ENCODE data around the gene LAX1. TPM values are rescaled to one million over a fixed set of nuclear protein-coding genes. Genes with fewer than 3 reads are reported as not detected.

The LAX1 gene
- total and polyA plus RNA-seq, 4 donors, result 0.26 to 2.4 (median 0.79) TPM

- ATAC-seq (ENCODE audit: insufficient read depth, low FRiP score), result peak; percentile 98
- H3K4me1 ChIP-seq (ENCODE audit: control insufficient read depth in 5 of 5, insufficient read depth in 5 of 5, low read length in 5 of 5), result peaks cover 0 to 36% (median 22%) of the 10 kb centered on the region in 5 donors
- no peaks in the 10 kb centered on the region for H3K27me3 ChIP-seq (ENCODE audit: control insufficient read depth in 3 of 3, insufficient read depth in 3 of 3, low read length in 2 of 3)
- H3K9ac ChIP-seq (ENCODE audit: insufficient read depth in 1 of 2, low read length in 2 of 2), result peak within 1 kb of the TSS; percentile 75 to 98
- DNase-seq, result peak; percentile 99 to 100 (median 99)
- H3K4me3 ChIP-seq, result peak within 1 kb of the TSS; percentile 81
- H3K36me3 ChIP-seq (ENCODE audit: control insufficient read depth in 4 of 4, insufficient read depth in 4 of 4, low read length in 4 of 4), result peaks cover 0 to 14% (median 4%) of the 10 kb centered on the region in 4 donors
- WGBS, 2 donors, result 0% methylated on average over 53 to 59 of the region's 59 CpGs
- TF ChIP-seq CTCF (IDR thresholded peaks at IDR 0.05; ENCODE audit: control extremely low read depth, extremely low read depth), result no peak
- peak within 1 kb of the TSS; percentile 89 to 96 for H3K27ac ChIP-seq (ENCODE audit: low read depth in 1 of 2, low read length in 1 of 2)
- no peaks in the 10 kb centered on the region for H3K9me3 ChIP-seq (ENCODE audit: control insufficient read depth in 4 of 4, insufficient read depth in 3 of 4, low read length in 3 of 4)
These were observed 30.7 kb downstream of the LAX1 start, which contains the start of the genes ZBED6 and ZC3H11A for GRCh38 chr1:203795441-203796235. Gene ZBED6, plus strand, starts transcription at chr1:203795623. Its CDS starts 1,900 bp downstream, at chr1:203797523. Gene ZC3H11A, plus strand, starts transcription at chr1:203795623. Its CDS starts 21,448 bp downstream, at chr1:203817071.

- H3K27ac ChIP-seq (ENCODE audit: low read depth in 1 of 2, low read length in 1 of 2), result peak overlapping the region; percentile 89 to 96
- ATAC-seq (ENCODE audit: insufficient read depth, low FRiP score) (peak; percentile 13), DNase-seq (peak in 2 of 3 donors; percentile 59 to 71)
These were observed 31.2 kb downstream of the LAX1 start for GRCh38 chr1:203796236-203796605.

GRCh38 chr1:203797216-203797615 is 32.2 kb downstream of the LAX1 start:
- no peaks in the 10 kb centered on the region for H3K27me3 ChIP-seq (ENCODE audit: control insufficient read depth in 3 of 3, insufficient read depth in 3 of 3, low read length in 2 of 3)
- peaks cover 0 to 38% (median 22%) of the 10 kb centered on the region in 5 donors for H3K4me1 ChIP-seq (ENCODE audit: control insufficient read depth in 5 of 5, insufficient read depth in 5 of 5, low read length in 5 of 5)
- no peak for ATAC-seq (ENCODE audit: insufficient read depth, low FRiP score)
- no peak for DNase-seq
- no peak for TF ChIP-seq CTCF (IDR thresholded peaks at IDR 0.05; ENCODE audit: control extremely low read depth, extremely low read depth)
- H3K9me3 ChIP-seq (ENCODE audit: control insufficient read depth in 4 of 4, insufficient read depth in 3 of 4, low read length in 3 of 4), result no peaks in the 10 kb centered on the region
- no peak overlapping the region for H3K9ac ChIP-seq (ENCODE audit: insufficient read depth in 1 of 2, low read length in 2 of 2)
- 68 to 71% methylated on average over 2 of the region's 2 CpGs for WGBS, 2 donors
- H3K36me3 ChIP-seq (ENCODE audit: control insufficient read depth in 4 of 4, insufficient read depth in 4 of 4, low read length in 4 of 4), result peaks cover 0 to 14% (median 4%) of the 10 kb centered on the region in 4 donors
- H3K4me3 ChIP-seq, result no peak overlapping the region
- peak overlapping the region in 1 of 2 donors; percentile 16 for H3K27ac ChIP-seq (ENCODE audit: low read depth in 1 of 2, low read length in 1 of 2)

More at GRCh38 chr1:203796236-203796605, 31.2 kb downstream of the LAX1 start:
- WGBS, 2 donors, result 0 to 1% methylated on average over 12 of the region's 12 CpGs
- no peak for TF ChIP-seq CTCF (IDR thresholded peaks at IDR 0.05; ENCODE audit: control extremely low read depth, extremely low read depth)
- H3K4me1 ChIP-seq (ENCODE audit: control insufficient read depth in 5 of 5, insufficient read depth in 5 of 5, low read length in 5 of 5), result peaks cover 0 to 36% (median 22%) of the 10 kb centered on the region in 5 donors
- peak overlapping the region; percentile 75 to 98 for H3K9ac ChIP-seq (ENCODE audit: insufficient read depth in 1 of 2, low read length in 2 of 2)
- H3K4me3 ChIP-seq, result peak overlapping the region; percentile 81
- no peaks in the 10 kb centered on the region for H3K9me3 ChIP-seq (ENCODE audit: control insufficient read depth in 4 of 4, insufficient read depth in 3 of 4, low read length in 3 of 4)
- H3K36me3 ChIP-seq (ENCODE audit: control insufficient read depth in 4 of 4, insufficient read depth in 4 of 4, low read length in 4 of 4), result peaks cover 0 to 14% (median 4%) of the 10 kb centered on the region in 4 donors
- H3K27me3 ChIP-seq (ENCODE audit: control insufficient read depth in 3 of 3, insufficient read depth in 3 of 3, low read length in 2 of 3), result no peaks in the 10 kb centered on the region
